Measurements from ENCODE around the gene C10orf90.

The C10orf90 gene

DNA sequence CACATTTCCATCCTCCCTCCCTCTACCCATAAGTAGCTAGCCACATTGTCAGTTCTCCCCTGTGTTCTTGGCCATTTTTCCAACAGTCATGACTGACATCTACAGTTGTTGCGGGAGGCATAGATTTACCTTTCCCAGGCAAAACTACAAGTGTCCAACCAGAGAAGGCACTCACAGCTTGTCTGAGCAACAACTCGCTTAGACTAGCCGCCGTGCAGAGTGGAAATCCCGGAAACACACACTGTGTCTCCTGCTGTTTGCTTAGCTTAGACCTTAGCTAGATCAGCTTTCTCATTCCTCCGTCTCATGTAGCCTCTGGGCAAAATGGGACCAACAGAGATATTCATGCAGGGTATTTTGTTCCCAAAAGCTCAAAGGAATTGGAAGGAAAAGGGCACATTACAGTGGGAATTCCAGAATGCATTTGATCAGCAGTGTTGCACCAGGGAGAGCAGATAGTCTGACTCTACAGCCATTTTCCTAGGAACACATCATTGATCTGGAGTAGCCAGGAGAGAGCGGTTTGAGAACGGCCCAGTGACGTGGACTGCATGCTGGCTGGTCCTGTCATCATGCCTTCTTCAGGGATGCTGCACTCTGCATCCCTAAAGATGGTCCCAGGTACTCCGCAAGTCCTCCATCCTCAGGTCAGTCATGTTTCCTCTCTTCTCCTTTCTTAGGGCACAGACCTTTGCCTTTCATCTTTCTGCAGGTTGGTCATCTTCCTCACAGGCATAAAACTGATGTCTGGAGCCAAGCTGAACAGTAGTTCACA lies 89.4 kb downstream of the C10orf90 start:
- H3K4me1 ChIP-seq: no peaks in the 10 kb centered on the region
- no peaks in the 10 kb centered on the region for H3K36me3 ChIP-seq (replicated peaks)
- H3K27me3 ChIP-seq (ENCODE audit: low read depth): no peaks in the 10 kb centered on the region
- H3K9me3 ChIP-seq: no peaks in the 10 kb centered on the region
- DNase-seq (ENCODE audit: low spot score in 2 of 2): no peak
- in situ Hi-C loops (cut with MboI; ENCODE audit: low sequenced_read_pairs): no loop called here
- no peak overlapping the region for H3K4me3 ChIP-seq

- H3K4me1 ChIP-seq: no peaks in the 10 kb centered on the region
- DNase-seq (ENCODE audit: low spot score in 2 of 2): no peak
- H3K4me3 ChIP-seq: no peak overlapping the region
- H3K27me3 ChIP-seq (ENCODE audit: low read depth): no peaks in the 10 kb centered on the region
- H3K36me3 ChIP-seq (replicated peaks): no peaks in the 10 kb centered on the region
- no peaks in the 10 kb centered on the region for H3K9me3 ChIP-seq
- in situ Hi-C loops (cut with MboI; ENCODE audit: low sequenced_read_pairs): no loop called here
Observed at GRCh38 chr10:126576336-126576735, 94.2 kb downstream of the C10orf90 start.

DNA sequence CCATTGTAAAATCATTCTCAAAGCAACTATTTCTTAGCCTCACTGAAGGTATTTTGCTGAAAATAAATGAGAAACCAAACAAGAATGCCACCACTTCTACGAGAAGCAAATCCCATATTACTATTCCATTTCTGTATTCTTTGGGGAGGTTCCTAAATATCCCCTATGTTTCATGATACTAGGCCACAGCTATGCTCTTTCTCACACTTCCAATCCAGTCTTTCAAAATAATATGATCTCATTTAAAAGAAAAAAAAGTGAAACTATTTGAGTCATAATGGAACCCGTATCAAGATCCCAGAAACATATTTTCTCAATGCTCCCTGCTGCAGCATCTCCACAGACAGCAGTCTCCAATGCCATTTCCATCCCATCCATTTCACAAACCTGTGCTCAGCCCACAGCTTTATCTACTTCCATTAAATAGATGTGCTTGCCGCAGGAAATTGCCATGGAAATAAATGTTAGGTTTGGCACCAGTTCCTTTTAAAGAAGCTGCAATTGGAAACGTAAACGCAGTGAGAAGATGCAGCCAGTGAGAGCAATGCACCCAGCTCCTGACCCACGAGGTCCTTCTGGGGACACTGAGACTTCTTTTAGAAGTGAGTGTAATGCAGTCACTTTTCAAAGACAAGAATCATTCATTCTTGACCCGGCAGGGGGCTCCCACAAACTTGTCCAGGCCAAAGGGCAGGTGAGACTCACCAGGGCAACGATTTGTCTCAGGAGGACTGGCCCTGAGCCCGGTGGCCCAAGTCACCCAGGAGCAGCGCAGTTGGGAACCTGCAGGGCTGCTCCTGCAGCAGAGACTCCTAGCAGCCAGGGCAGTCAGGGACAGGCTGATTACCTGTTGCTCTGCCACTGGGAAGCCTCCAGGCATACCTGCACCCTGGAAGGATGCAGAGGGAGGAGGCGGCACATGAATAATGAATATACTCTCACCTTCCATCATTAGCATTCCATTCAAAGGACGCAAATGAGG lies 99.6 kb downstream of the C10orf90 start:
- Histone ChIP-seq H3K27me3 (ENCODE audit: low read depth) (no peaks in the 10 kb centered on the region), H3K36me3 (replicated peaks) (no peaks in the 10 kb centered on the region), H3K4me1 (no peaks in the 10 kb centered on the region), H3K4me3 (no peak overlapping the region), H3K9me3 (no peaks in the 10 kb centered on the region)
- in situ Hi-C loops (cut with MboI; ENCODE audit: low sequenced_read_pairs): no loop called here
- no peak for DNase-seq (ENCODE audit: low spot score in 2 of 2)

DNA sequence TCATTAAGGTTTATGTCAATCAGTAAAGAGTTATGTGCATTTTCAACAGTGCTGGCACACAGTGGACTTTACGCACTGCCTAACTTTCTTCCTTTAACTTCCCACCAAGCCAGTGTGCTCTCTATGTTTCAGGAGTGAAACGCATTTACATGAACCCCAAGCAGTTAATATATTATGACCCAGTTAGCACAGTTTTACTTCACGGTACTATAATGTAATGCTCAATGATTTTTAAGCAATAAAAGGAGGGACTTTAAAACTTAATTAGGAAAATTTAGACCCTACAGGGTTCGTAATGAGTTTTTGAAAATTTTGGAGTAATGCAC lies 100.3 kb downstream of the C10orf90 start:
- in situ Hi-C loops (cut with MboI; ENCODE audit: low sequenced_read_pairs): no loop called here
- no peaks in the 10 kb centered on the region for H3K9me3 ChIP-seq
- no peaks in the 10 kb centered on the region for H3K36me3 ChIP-seq (replicated peaks)
- no peak for DNase-seq (ENCODE audit: low spot score in 2 of 2)
- no peaks in the 10 kb centered on the region for H3K27me3 ChIP-seq (ENCODE audit: low read depth)
- no peaks in the 10 kb centered on the region for H3K4me1 ChIP-seq
- no peak overlapping the region for H3K4me3 ChIP-seq

- in situ Hi-C loops (cut with MboI; ENCODE audit: low sequenced_read_pairs): no loop called here
- H3K4me1 ChIP-seq: no peaks in the 10 kb centered on the region
- no peaks in the 10 kb centered on the region for H3K9me3 ChIP-seq
- no peaks in the 10 kb centered on the region for H3K36me3 ChIP-seq (replicated peaks)
- no peak for DNase-seq (ENCODE audit: low spot score in 2 of 2)
- no peak overlapping the region for H3K4me3 ChIP-seq
- H3K27me3 ChIP-seq (ENCODE audit: low read depth): no peaks in the 10 kb centered on the region
Observed at GRCh38 chr10:126569513-126570244, 100.8 kb downstream of the C10orf90 start.

DNA sequence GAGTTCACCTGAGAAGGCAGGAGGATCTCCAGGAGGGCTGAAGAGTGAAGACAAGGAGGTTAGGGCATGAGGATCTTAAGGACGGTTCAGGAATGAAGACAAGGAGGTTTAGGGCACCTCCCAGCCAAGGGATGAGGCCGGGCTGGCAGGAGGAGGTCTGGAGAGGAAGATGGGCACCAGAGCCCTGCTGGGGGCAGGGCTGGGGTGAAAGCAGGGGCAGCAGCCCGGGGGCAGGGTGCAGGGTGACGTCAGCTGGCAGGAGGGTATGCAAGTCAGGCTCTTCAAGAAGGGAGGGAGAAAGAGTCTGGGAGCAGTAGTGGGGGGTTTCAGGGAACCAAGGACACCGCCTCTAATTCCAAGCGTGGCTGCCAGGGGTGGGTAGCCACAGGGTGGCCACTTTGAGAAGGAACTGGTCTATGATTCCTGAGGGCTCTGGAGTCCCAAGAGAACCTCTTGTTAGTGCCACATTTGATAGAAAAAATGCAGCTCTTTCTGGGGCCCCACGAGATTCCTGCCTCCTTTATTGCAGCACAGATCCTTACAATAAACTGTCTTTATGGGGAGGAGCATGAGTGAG lies 101.6 kb downstream of the C10orf90 start:
- DNase-seq (ENCODE audit: low spot score in 2 of 2): no peak
- Histone ChIP-seq H3K9me3 (no peaks in the 10 kb centered on the region), H3K36me3 (replicated peaks) (no peaks in the 10 kb centered on the region), H3K4me3 (no peak overlapping the region), H3K4me1 (no peaks in the 10 kb centered on the region), H3K27me3 (ENCODE audit: low read depth) (no peaks in the 10 kb centered on the region)
- in situ Hi-C loops (cut with MboI; ENCODE audit: low sequenced_read_pairs): no loop called here

GRCh38 chr10:126565871-126566270 lies 104.6 kb downstream of the C10orf90 start:
- no peaks in the 10 kb centered on the region for H3K4me1 ChIP-seq
- H3K4me3 ChIP-seq: no peak overlapping the region
- H3K9me3 ChIP-seq: no peaks in the 10 kb centered on the region
- no peaks in the 10 kb centered on the region for H3K27me3 ChIP-seq (ENCODE audit: low read depth)
- DNase-seq (ENCODE audit: low spot score in 2 of 2): no peak
- no peaks in the 10 kb centered on the region for H3K36me3 ChIP-seq (replicated peaks)
- in situ Hi-C loops (cut with MboI; ENCODE audit: low sequenced_read_pairs): no loop called here

GRCh38 chr10:126565441-126565840 lies 105.1 kb downstream of the C10orf90 start:
- H3K9me3 ChIP-seq: no peaks in the 10 kb centered on the region
- H3K4me1 ChIP-seq: no peaks in the 10 kb centered on the region
- no peaks in the 10 kb centered on the region for H3K27me3 ChIP-seq (ENCODE audit: low read depth)
- in situ Hi-C loops (cut with MboI; ENCODE audit: low sequenced_read_pairs): no loop called here
- DNase-seq (ENCODE audit: low spot score in 2 of 2): no peak
- H3K4me3 ChIP-seq: no peak overlapping the region
- H3K36me3 ChIP-seq (replicated peaks): no peaks in the 10 kb centered on the region

DNA sequence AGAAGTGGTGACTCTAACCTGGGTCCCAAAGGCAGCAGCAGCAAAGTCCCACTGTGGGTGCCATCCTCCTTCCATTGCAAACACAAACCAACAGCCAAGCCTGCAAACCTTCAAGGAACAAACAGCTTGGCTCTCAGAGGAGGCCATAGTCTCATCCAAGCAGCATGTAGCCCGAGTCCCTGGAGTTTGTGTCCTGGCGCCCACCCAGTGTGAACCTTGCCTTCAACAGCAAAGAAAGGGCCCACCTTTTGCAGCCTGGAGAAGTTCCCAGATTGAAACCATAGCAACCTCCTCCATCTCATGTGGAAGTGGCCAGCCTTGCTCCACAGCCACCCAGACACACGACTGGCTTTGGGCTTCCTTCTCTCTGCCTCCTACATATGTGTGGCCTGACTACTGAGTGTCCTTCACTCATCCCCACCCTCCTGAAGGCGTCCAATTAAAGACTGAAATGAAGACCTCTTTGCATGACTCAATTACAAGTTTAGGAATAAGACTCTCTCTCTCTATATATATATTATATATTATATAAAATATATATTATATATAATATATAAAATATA lies 106.1 kb downstream of the C10orf90 start:
- no peaks in the 10 kb centered on the region for H3K4me1 ChIP-seq
- no peaks in the 10 kb centered on the region for H3K27me3 ChIP-seq (ENCODE audit: low read depth)
- no peak for DNase-seq (ENCODE audit: low spot score in 2 of 2)
- in situ Hi-C loops (cut with MboI; ENCODE audit: low sequenced_read_pairs): no loop called here
- H3K4me3 ChIP-seq: no peak overlapping the region
- H3K9me3 ChIP-seq: no peaks in the 10 kb centered on the region
- no peaks in the 10 kb centered on the region for H3K36me3 ChIP-seq (replicated peaks)

- no peaks in the 10 kb centered on the region for H3K9me3 ChIP-seq
- H3K36me3 ChIP-seq (replicated peaks): no peaks in the 10 kb centered on the region
- H3K4me1 ChIP-seq: no peaks in the 10 kb centered on the region
- no peak overlapping the region for H3K4me3 ChIP-seq
- in situ Hi-C loops (cut with MboI; ENCODE audit: low sequenced_read_pairs): no loop called here
- DNase-seq (ENCODE audit: low spot score in 2 of 2): no peak
- no peaks in the 10 kb centered on the region for H3K27me3 ChIP-seq (ENCODE audit: low read depth)
Observed at GRCh38 chr10:126563361-126563760, 107.1 kb downstream of the C10orf90 start.

GRCh38 chr10:126561921-126562680 lies 108.4 kb downstream of the C10orf90 start:
- no peak for DNase-seq (ENCODE audit: low spot score in 2 of 2)
- H3K4me1 ChIP-seq: no peaks in the 10 kb centered on the region
- in situ Hi-C loops (cut with MboI; ENCODE audit: low sequenced_read_pairs): no loop called here

DNA sequence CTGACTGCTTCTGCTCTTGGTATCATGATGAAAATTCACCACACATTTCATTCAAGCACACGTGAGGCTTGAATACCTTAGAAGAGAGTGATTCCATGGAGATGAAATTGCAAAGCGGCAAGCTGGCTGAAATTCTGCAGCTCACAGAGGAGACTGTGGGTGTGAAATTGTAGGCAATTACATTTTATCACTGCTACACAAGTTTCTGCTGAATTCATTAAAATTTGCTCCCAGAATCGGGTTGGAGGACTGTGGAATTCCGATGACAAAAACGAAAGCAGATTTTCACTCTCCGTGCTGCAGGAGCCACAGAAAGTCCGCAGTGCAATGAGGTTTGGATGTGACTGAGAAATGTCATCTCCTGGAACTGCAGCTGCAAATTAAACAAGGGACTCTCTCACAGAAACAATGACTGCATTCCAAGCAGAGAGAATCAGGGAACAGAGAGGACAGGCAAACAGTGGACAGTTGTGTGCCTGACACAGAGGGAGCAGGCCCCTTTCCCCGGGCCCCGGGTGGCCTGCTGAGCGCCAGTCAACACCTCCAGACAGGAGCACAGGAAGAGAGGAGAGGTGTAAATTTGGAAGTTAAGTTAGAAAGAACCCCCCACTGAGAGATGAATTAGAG lies 109.1 kb downstream of the C10orf90 start:
- Histone ChIP-seq H3K36me3 (replicated peaks) (no peaks in the 10 kb centered on the region), H3K27me3 (ENCODE audit: low read depth) (no peaks in the 10 kb centered on the region), H3K9me3 (no peaks in the 10 kb centered on the region), H3K4me1 (no peaks in the 10 kb centered on the region), H3K4me3 (no peak overlapping the region)
- in situ Hi-C loops (cut with MboI; ENCODE audit: low sequenced_read_pairs): no loop called here
- no peak for DNase-seq (ENCODE audit: low spot score in 2 of 2)

More at GRCh38 chr10:126561921-126562680, 108.4 kb downstream of the C10orf90 start:
- no peaks in the 10 kb centered on the region for H3K36me3 ChIP-seq (replicated peaks)
- no peak overlapping the region for H3K4me3 ChIP-seq
- H3K9me3 ChIP-seq: no peaks in the 10 kb centered on the region
- H3K27me3 ChIP-seq (ENCODE audit: low read depth): no peaks in the 10 kb centered on the region

Data from HAP-1 (cell line).